Pancreas (tissue), 10 donors: ENCODE results near the gene NPHP1. TPM values are rescaled to one million over a fixed set of nuclear protein-coding genes. Genes with fewer than 3 reads are reported as not detected.

ENCODE experiments used
- ATAC-seq, 4 donors: fragments of 200-7000 bp; cut with Tn5 transposase; one replicate each; pipeline versions ENCODE4 v1.8.0 to v1.9.1; 2020; ENCODE audit warnings: mild to moderate bottlenecking in 4 of 4, moderate library complexity in 4 of 4
- DNase-seq, 6 donors: peaks; one replicate each; pipeline ENCODE4 v3.0.0-alpha.2; 2020
- FAIRE-seq: peaks from 2 replicates; lab custom pipeline; 2012; peaks lifted over from hg19 to GRCh38; lab: Jason Lieb, UNC
- H3K27ac ChIP-seq, 4 donors: fragments of 200-600 bp; sonication (generic); 1 replicate in 3 of 4; 2 replicates in 1 of 4; pipeline versions ENCODE4 v1.5.0 to v1.8.0; 2020
- H3K27me3 ChIP-seq, 4 donors: fragments of 200-600 bp; one replicate each; pipeline ENCODE4 v1.8.0; 2021
- H3K36me3 ChIP-seq, 3 donors: fragments of 200-600 bp; sonication (generic) in 1 of 3; one replicate each; pipeline versions ENCODE4 v1.5.0 to v1.8.0; 2020 to 2021
- H3K4me1 ChIP-seq, 3 donors: fragments of 200-600 bp; one replicate each; pipeline ENCODE4 v1.8.0; 2021
- H3K4me3 ChIP-seq, 4 donors: fragments of 200-600 bp; sonication (generic) in 2 of 4; one replicate each; pipeline versions ENCODE4 v1.5.0 to v1.8.0; 2020 to 2021
- H3K9me3 ChIP-seq, 4 donors: fragments of 200-600 bp; one replicate each; pipeline ENCODE4 v1.8.0; 2021
- CTCF ChIP-seq, 4 donors: fragments of 200-600 bp; sonication (generic) in 3 of 4; IDR thresholded peaks; one replicate each; pipeline versions ENCODE4 v1.5.0 to v1.8.0; 2021; ENCODE audit warnings: antibody characterized with exemption in 4 of 4
- WGBS, 2 donors: extraction: QIAGEN DNeasy Blood & Tissue Kit; methylation state at CpG; one replicate each; pipeline ENCODE4 v1.1.7; 2013; 5-methylcytosine and 5-hydroxymethylcytosine counted together
- intact Hi-C, 3 donors: fragments of 100-400 bp; cut with DNase I; formaldehyde crosslinking; loops; one replicate each; pipeline versions ENCODE4 v1.11.1 to v1.14.2; 2022
- polyA plus RNA-seq, 2 donors: library from polyadenylated mRNA; stranded (reverse); fragments of 200-250 nt; gene quantifications; one replicate each; pipeline ENCODE4 v1.2.3, GENCODE V29; 2013
- total RNA-seq, 6 donors: library from RNA; stranded (reverse); fragmentation: NEBNext Ultra II Directional in 4 of 6; extraction: Animal tissue kit (Norgen Biotek cat#: 25700) in 4 of 6; gene quantifications; one replicate each; pipeline versions ENCODE4 v1.2.1 to v1.2.4, GENCODE V29; 2021 to 2023
- donor health status: healthy with polysubstance abuse.
- donor health status: DM: no; HTN: no; CAD: no; lungs with moderate emphysema.
- donor health status: DM: no; HTN: no; CAD: no.
- donor health status: control.
- donor health status: control.
- donor health status: Bipolar disorder and iron deficiency.
- donor health status: DM: yes; HTN: yes; CAD: no.
- donor health status: DM: no; HTN: no; CAD: no.
- donor health status: DM: no; HTN: no; CAD: no.
- donor health status: DM: yes; HTN: yes; CAD: no.

The NPHP1 gene
- total and polyA plus RNA-seq, 8 donors, result 1.2 to 9.2 (median 2.5) TPM

GRCh38 chr2:110105608-110106467 lies 99.0 kb downstream of the NPHP1 start:
- DNase-seq, result no peak
- WGBS, 2 donors, result 25 to 26% methylated on average over 8 of the region's 8 CpGs
- Histone ChIP-seq H3K27ac (peak overlapping the region in 3 of 4 donors; percentile 26 to 75 (median 74)), H3K27me3 (no peaks in the 10 kb centered on the region), H3K36me3 (no peaks in the 10 kb centered on the region), H3K4me3 (no peak overlapping the region), H3K4me1 (peaks cover 0 to 8% (median 0%) of the 10 kb centered on the region in 3 donors), H3K9me3 (no peaks in the 10 kb centered on the region)
- ATAC-seq, result peak; percentile 44 to 60 (median 56)
- TF ChIP-seq CTCF (IDR thresholded peaks at IDR 0.05), result no peak
- FAIRE-seq, result no peak
- intact Hi-C loops, result no loop called here

GRCh38 chr2:110105183-110105582 lies 99.6 kb downstream of the NPHP1 start:
- FAIRE-seq, result no peak
- WGBS, 2 donors, result 61 to 77% methylated on average over 4 of the region's 4 CpGs
- peak overlapping the region in 2 of 4 donors; percentile 74 to 75 for H3K27ac ChIP-seq
- H3K36me3 ChIP-seq, result no peaks in the 10 kb centered on the region
- peaks cover 0 to 9% (median 0%) of the 10 kb centered on the region in 3 donors for H3K4me1 ChIP-seq
- intact Hi-C loops, result no loop called here
- DNase-seq, result no peak
- no peak overlapping the region for H3K4me3 ChIP-seq
- TF ChIP-seq CTCF (IDR thresholded peaks at IDR 0.05), result no peak
- no peaks in the 10 kb centered on the region for H3K27me3 ChIP-seq
- H3K9me3 ChIP-seq, result no peaks in the 10 kb centered on the region
- ATAC-seq, result no peak

GRCh38 chr2:110104025-110104771 lies 100.6 kb downstream of the NPHP1 start:
- 74 to 80% methylated on average over 10 of the region's 10 CpGs for WGBS, 2 donors
- no peak for ATAC-seq
- no peak for DNase-seq

More at GRCh38 chr2:110104025-110104771, 100.6 kb downstream of the NPHP1 start:
- Histone ChIP-seq H3K4me1 (peaks cover 0 to 9% (median 0%) of the 10 kb centered on the region in 3 donors), H3K4me3 (no peak overlapping the region), H3K9me3 (no peaks in the 10 kb centered on the region), H3K27me3 (no peaks in the 10 kb centered on the region), H3K36me3 (no peaks in the 10 kb centered on the region), H3K27ac (peak overlapping the region in 1 of 4 donors; percentile 75)
- intact Hi-C loops, result no loop called here
- no peak for FAIRE-seq
- no peak for TF ChIP-seq CTCF (IDR thresholded peaks at IDR 0.05)
